HG03135 (cell line): ENCODE measurements around the gene TENT5D.
"Not testable (repeated sequence)": the region's sequence is repeated elsewhere in the genome, so short reads cannot be mapped to it uniquely, and the experiment has no call there.

Experiments
- ATAC-seq: cut with Tn5 transposase; IDR thresholded peaks from one replicate; pipeline ENCODE4 v1.9.1; 2021; ENCODE audit warnings: mild to moderate bottlenecking, moderate library complexity; ENCODE audit not compliant: unreplicated experiment

Gene TENT5D

DNA sequence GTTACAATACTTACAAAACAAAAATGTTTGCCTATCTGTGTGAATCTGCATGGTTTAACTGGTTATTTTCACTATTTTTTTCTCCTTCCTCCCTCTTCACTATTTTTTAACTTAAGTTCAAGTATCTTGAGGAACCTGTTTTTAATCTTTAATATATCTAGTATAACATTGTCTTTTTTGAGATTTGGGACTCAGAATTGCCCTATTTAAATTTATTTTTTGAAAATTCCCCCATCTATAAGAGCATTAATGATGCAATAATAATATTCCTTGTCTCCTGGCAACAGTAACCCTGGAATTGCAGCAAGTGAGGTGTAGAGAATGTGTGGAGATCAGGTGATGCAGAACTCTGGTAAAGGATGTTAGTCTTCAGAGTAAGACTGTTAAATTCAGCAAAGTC is at the start of gene TENT5D:
TENT5D (plus strand) TSS at position 301 of the 400 bp plus-strand sequence. CDS start 22,093 bp downstream, outside the sequence.
- ATAC-seq = no peak

GRCh38 chrX:80385651-80386050 is 34.6 kb upstream of the TENT5D start:
- ATAC-seq = not testable (repeated sequence)

DNA sequence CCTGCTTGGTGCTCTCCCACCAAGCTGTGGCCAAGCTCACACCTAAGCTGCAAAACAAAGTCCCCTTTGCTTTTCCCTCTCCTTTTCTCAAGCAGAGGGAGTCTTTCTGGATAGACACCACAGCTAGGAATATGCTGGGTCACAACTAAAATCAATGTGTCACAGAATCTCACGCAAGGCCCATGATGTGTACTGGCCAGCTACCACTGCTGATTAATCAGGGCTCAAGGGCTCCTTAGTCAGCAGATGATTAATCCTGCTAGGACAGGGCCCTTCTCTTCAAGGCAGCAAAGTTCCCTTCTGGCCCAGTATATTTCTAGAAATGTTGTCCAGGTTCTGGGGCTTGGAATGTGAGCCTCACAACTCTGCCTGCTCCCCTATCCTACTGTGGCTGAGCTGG is 32.0 kb upstream of the TENT5D start:
- no peak for ATAC-seq

- ATAC-seq = no peak
Measured at GRCh38 chrX:80412042-80412441, 8.2 kb upstream of the TENT5D start.

DNA sequence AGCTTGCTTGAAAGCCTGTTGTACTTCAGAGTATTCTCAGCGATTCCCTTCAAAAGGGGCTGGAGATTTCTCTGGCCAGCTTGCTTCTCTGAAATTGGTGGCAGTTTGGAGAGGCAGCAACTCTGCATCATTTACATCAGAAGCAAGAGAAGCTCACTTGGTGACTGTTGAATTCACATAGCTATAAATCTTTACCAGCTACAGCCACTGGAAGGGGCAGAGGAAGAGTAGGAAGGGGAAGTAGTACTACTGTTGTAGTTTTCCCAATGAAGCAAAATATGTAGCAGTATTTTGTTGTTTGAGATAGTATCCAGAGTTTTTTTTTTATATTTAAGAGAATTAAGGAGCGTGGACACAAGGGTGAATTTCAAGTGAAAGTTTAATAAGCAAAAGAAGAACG is 2.8 kb downstream of the TENT5D start:
- no peak for ATAC-seq

DNA sequence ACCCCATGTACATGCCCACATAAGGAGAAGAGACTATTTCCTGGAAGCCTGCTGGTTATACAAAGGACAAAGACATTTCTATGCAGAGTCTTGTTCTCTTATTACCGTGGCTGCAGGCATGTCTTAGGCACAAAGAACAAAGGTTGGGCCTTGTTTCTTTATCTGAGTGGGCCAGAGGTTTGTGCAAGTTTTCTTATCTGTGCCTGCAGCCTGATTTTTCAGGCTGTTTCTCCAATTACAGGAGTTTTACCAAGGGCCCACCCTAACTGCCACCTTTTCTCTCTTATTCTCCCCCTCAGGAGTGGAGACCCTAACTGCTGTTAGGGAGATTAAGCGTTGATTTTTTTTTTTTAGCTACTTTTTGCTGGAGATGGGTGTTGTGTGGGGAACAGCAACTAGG is 3.5 kb downstream of the TENT5D start:
- ATAC-seq = no peak

GRCh38 chrX:80430826-80431504 is 10.7 kb downstream of the TENT5D start:
- ATAC-seq = no peak

- no peak for ATAC-seq
Measured at GRCh38 chrX:80431505-80431832, 11.2 kb downstream of the TENT5D start.

- no peak for ATAC-seq
Measured at GRCh38 chrX:80432441-80432840, 12.2 kb downstream of the TENT5D start.

DNA sequence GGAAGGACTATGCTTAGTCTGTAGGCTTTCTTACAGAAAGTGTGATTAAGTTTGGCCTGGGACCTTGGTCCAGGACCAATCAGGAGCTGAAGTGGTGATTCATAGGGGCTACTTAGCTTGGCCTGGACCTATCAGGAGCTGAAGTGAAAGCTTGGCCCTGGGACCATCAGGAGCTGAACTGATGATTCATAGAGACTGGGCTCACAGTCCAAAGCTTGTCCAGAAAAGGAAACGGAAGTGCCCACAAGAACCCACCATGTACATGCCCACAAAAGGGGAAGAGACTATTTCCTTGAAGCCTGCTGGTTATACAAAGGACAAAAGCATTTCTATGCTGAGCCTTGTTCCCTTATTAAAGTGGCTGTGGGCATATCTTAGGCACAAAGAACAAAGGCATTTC is 12.6 kb downstream of the TENT5D start:
- ATAC-seq = no peak

GRCh38 chrX:80468166-80468565 is 47.9 kb downstream of the TENT5D start:
- ATAC-seq = not testable (repeated sequence)

GRCh38 chrX:80471582-80471981 is 51.3 kb downstream of the TENT5D start:
- ATAC-seq = no peak

DNA sequence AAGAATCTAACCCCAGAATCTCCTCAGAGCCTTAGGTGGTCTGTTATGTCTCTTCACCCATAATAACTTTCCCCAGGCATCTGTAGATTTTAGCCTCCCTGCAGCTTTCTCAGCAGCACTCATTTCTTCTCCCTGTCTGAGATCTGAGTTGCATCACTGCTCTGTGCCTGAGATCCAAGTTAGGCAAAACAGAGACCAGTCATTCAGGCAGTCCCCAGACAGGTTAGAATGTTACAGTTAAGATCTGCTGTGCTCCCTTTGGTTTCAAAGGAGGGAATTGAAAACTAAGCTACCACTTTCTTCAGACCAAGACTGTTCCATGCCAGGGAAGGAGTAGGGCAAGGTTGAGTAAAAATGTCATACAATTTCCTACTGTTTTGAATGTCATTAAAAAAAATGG is 65.3 kb downstream of the TENT5D start:
- no peak for ATAC-seq

- ATAC-seq = no peak
Measured at GRCh38 chrX:80486299-80486698, 66.1 kb downstream of the TENT5D start.

DNA sequence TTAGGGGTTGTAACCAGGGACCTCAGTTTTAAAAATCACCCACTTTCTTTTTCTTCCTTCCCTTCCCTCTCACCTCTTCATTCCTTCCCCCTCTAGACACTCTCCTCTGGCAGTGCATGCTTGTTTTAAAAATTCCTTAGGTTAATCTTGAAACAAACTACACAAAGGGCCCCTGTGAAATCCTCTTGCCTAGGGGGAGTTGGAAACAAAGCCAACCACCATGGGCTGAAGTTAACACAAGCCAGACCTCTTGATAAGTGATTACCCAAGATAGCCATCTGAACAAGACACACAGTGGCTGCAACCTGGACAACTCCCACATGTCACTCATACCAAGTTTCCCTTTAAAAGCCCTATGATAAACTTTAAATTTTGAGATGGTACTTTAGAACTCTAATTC is 68.9 kb downstream of the TENT5D start:
- ATAC-seq = no peak
